Sigmoid colon (tissue), 4 donors: ENCODE results near the gene STOML1.

Source experiments
- CTCF ChIP-seq, 4 experiments: fragments of 450-650 bp in 3 of 4; fragments of 200-600 bp in 1 of 4; IDR thresholded peaks; one replicate each; pipeline ENCODE4 v1.5.1; 2016 to 2019; ENCODE audit warnings: antibody characterized with exemption in 4 of 4, mild to moderate bottlenecking in 3 of 4, moderate library complexity in 2 of 4
- EP300 ChIP-seq, 4 donors: sonication (generic); formaldehyde crosslinking; IDR thresholded peaks; one replicate each; pipeline ENCODE4 v1.6.1; 2017; ENCODE audit warnings: antibody characterized with exemption in 4 of 4
- POLR2A ChIP-seq, 2 donors: fragments of 450-650 bp; IDR thresholded peaks; one replicate each; pipeline ENCODE4 v1.6.1; 2016; ENCODE audit warnings: antibody characterized with exemption in 2 of 2, mild to moderate bottlenecking in 2 of 2, moderate library complexity in 2 of 2
- POLR2AphosphoS5 ChIP-seq, 4 donors: sonication (generic); formaldehyde crosslinking; IDR thresholded peaks; one replicate each; pipeline ENCODE4 v1.6.1; 2017; ENCODE audit warnings: antibody characterized with exemption in 4 of 4

- TF ChIP-seq POLR2A (IDR thresholded peaks at IDR 0.05): no peak
- TF ChIP-seq CTCF (IDR thresholded peaks at IDR 0.05): no peak
- TF ChIP-seq EP300 (IDR thresholded peaks at IDR 0.05): no peak
- no peak for TF ChIP-seq POLR2AphosphoS5 (IDR thresholded peaks at IDR 0.05)
Measured at GRCh38 chr15:73957276-73957675, 34.8 kb downstream of the STOML1 start.
